ENCODE measurements around the gene PACSIN3.

GRCh38 chr11:47187723-47188122 lies 1.5 kb upstream of the PACSIN3 start:
- no peak for TF ChIP-seq EZH2 (IDR thresholded peaks at IDR 0.05; ENCODE audit: borderline replicate concordance, low read depth, low read length, poor library complexity, severe bottlenecking)
- TF ChIP-seq, protein P1, sequence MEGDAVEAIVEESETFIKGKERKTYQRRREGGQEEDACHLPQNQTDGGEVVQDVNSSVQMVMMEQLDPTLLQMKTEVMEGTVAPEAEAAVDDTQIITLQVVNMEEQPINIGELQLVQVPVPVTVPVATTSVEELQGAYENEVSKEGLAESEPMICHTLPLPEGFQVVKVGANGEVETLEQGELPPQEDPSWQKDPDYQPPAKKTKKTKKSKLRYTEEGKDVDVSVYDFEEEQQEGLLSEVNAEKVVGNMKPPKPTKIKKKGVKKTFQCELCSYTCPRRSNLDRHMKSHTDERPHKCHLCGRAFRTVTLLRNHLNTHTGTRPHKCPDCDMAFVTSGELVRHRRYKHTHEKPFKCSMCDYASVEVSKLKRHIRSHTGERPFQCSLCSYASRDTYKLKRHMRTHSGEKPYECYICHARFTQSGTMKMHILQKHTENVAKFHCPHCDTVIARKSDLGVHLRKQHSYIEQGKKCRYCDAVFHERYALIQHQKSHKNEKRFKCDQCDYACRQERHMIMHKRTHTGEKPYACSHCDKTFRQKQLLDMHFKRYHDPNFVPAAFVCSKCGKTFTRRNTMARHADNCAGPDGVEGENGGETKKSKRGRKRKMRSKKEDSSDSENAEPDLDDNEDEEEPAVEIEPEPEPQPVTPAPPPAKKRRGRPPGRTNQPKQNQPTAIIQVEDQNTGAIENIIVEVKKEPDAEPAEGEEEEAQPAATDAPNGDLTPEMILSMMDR (conservative IDR thresholded peaks at IDR 0.05; ENCODE audit: low read depth, low read length): no peak

Measured in A673 (cell line).